Eye (tissue), 1 donor: ENCODE measurements around the gene CRYZ.
"Not testable (repeated sequence)": the region's sequence is repeated elsewhere in the genome, so short reads cannot be mapped to it uniquely, and the experiment has no call there.

Experiments used
- DNase-seq: peaks from one replicate; pipeline ENCODE4 v3.0.0-alpha.2; 2015

The CRYZ gene

GRCh38 chr1:74732960-74733603 lies at the start of gene CRYZ, which contains the start of gene TYW3:
CRYZ (minus strand) TSS chr1:74733050; CDS start chr1:74724821, 8,229 bp downstream.
TYW3 (plus strand) TSS chr1:74733152; CDS start chr1:74733245, 93 bp downstream.
- DNase-seq = peak; percentile 98

- no peak for DNase-seq
These were observed 47.7 kb upstream of the CRYZ start for GRCh38 chr1:74780594-74780993.

- no peak for DNase-seq
These were observed 46.9 kb upstream of the CRYZ start for GRCh38 chr1:74779750-74780149.

GRCh38 chr1:74777525-74777924 lies 44.7 kb upstream of the CRYZ start:
- no peak for DNase-seq

GRCh38 chr1:74775735-74776134 lies 42.9 kb upstream of the CRYZ start:
- no peak for DNase-seq

GRCh38 chr1:74773582-74773981 lies 40.7 kb upstream of the CRYZ start:
- no peak for DNase-seq

GRCh38 chr1:74772945-74773344 lies 40.1 kb upstream of the CRYZ start:
- DNase-seq = no peak

- DNase-seq = peak; percentile 83
These were observed 39.2 kb upstream of the CRYZ start for GRCh38 chr1:74771913-74772515.

GRCh38 chr1:74767490-74767889 lies 34.6 kb upstream of the CRYZ start:
- DNase-seq = no peak

- no peak for DNase-seq
These were observed 33.7 kb upstream of the CRYZ start for GRCh38 chr1:74766579-74766978.

- DNase-seq = no peak
These were observed 31.0 kb upstream of the CRYZ start for GRCh38 chr1:74763807-74764206.

GRCh38 chr1:74756650-74757049 lies 23.8 kb upstream of the CRYZ start:
- not testable (repeated sequence) for DNase-seq

GRCh38 chr1:74755475-74755874 lies 22.6 kb upstream of the CRYZ start:
- DNase-seq = no peak

GRCh38 chr1:74753104-74753503 lies 20.3 kb upstream of the CRYZ start:
- DNase-seq = no peak

- DNase-seq = no peak
These were observed 16.1 kb upstream of the CRYZ start for GRCh38 chr1:74748960-74749359.

- not testable (repeated sequence) for DNase-seq
These were observed 12.4 kb upstream of the CRYZ start for GRCh38 chr1:74745247-74745646.

- not testable (repeated sequence) for DNase-seq
These were observed 7.6 kb upstream of the CRYZ start for GRCh38 chr1:74740307-74740980.

- no peak for DNase-seq
These were observed 4.5 kb upstream of the CRYZ start for GRCh38 chr1:74737333-74737732.

- peak; percentile 93 for DNase-seq
These were observed 994 bp upstream of the CRYZ start for GRCh38 chr1:74733604-74734484.

GRCh38 chr1:74732071-74732946 lies 541 bp downstream of the CRYZ start:
- not testable (repeated sequence) for DNase-seq

GRCh38 chr1:74731399-74732052 lies 1.3 kb downstream of the CRYZ start:
- DNase-seq = peak; percentile 4
